Measurements from ENCODE around the gene CBR4. TPM values are rescaled to one million over a fixed set of nuclear protein-coding genes. Genes with fewer than 3 reads are reported as not detected.

Gene CBR4
- total RNA-seq, 4 donors from 2014 or later = 13.4 to 19.4 (median 16.3) TPM

DNA sequence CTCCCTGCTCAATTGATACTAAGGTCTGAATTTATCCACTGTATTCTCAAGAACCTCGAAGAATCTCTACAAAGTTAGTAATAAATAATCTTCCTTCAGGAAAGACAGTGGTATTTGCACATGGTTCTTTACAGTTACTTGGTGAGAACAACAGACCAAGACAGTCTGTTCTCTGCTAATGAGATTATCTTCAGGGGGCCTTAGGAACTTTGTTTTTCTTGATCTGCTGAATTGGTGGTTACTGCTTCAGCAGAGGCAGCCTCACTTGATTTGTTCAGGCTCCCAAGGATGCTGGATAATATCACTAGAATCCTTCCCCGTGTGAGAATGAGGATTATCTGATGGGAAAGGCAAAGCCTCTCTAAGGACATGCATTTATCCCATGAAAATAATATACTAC, 64.8 kb downstream of the CBR4 start:
- H3K4me1 ChIP-seq = no peaks in the 10 kb centered on the region
- TF ChIP-seq, protein P1, sequence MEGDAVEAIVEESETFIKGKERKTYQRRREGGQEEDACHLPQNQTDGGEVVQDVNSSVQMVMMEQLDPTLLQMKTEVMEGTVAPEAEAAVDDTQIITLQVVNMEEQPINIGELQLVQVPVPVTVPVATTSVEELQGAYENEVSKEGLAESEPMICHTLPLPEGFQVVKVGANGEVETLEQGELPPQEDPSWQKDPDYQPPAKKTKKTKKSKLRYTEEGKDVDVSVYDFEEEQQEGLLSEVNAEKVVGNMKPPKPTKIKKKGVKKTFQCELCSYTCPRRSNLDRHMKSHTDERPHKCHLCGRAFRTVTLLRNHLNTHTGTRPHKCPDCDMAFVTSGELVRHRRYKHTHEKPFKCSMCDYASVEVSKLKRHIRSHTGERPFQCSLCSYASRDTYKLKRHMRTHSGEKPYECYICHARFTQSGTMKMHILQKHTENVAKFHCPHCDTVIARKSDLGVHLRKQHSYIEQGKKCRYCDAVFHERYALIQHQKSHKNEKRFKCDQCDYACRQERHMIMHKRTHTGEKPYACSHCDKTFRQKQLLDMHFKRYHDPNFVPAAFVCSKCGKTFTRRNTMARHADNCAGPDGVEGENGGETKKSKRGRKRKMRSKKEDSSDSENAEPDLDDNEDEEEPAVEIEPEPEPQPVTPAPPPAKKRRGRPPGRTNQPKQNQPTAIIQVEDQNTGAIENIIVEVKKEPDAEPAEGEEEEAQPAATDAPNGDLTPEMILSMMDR (IDR thresholded peaks at IDR 0.05) = no peak
- TF ChIP-seq POLR2A (IDR thresholded peaks at IDR 0.05) = no peak
- H3K36me3 ChIP-seq = no peaks in the 10 kb centered on the region
- no peak overlapping the region for H3K27ac ChIP-seq
- no peaks in the 10 kb centered on the region for H3K9me3 ChIP-seq
- DNase-seq = no peak
- no peaks in the 10 kb centered on the region for H3K27me3 ChIP-seq
- WGBS, 2 donors = 58 to 62% methylated on average over 2 of the region's 2 CpGs
- H3K4me3 ChIP-seq = no peak overlapping the region
- intact Hi-C loops (cut with DNase I) = no loop called here

DNA sequence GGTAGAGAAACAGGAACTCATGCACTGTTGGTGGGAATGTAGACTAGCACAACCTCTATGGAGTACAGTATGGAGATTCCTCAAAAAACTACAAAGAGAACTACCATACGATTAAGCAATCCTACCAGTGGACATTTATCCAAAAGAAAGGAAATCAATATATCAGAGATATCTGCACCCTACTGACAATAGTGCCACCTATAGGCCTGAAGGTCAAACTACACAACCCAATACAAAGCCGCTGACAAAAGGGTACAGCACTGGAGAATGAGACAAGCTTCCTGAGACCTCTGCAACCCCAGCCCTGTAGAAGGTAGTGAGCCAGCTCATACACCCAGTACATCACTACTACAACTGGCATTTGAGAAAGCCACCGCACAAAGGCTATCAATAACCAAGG, 67.1 kb downstream of the CBR4 start:
- TF ChIP-seq, protein P1 (IDR thresholded peaks at IDR 0.05) = peak in 4 of 6 experiments; percentile 12 to 44 (median 27)
- no peak for TF ChIP-seq POLR2A (IDR thresholded peaks at IDR 0.05)
- Histone ChIP-seq H3K9me3 (peaks cover 0 to 22% (median 3%) of the 10 kb centered on the region in 3 donors), H3K36me3 (no peaks in the 10 kb centered on the region), H3K27me3 (no peaks in the 10 kb centered on the region), H3K27ac (no peak overlapping the region), H3K4me1 (no peaks in the 10 kb centered on the region), H3K4me3 (no peak overlapping the region)
- WGBS, 2 donors = 78 to 84% methylated on average over 3 of the region's 3 CpGs
- no peak for DNase-seq
- intact Hi-C loops (cut with DNase I) = no loop called here

Small RNAs within 50 kb of the gene (small RNA-seq; reads per million reads assigned to genes)
- 0.35 to 2.4 (median 1.3) reads per million in 4 donors for gene RNY4P17
